ENCODE measurements around the gene PRRT1.

PRRT1 gene

DNA sequence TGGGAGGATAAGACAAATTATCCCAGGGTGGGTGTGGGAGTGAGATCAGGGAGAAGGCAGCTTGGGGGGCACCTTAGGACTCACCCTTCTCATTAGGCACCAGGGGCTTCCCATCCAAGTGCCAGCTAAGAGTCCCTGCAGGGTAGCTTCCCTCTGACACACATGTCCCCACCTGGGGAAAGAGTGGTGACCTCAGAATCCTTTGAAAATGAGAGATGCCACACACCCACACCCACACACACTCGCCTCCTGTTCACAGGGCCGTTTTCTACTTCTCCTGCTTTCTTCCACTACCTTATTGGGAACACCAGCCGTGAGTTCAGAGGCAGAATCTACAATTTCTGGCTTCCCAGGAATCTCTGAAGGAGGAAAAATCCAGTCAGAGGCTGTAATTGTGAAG is 31.3 kb upstream of the PRRT1 start:
- CTCF ChIA-PET: interaction anchor here (1.3 kb wide), 1 partner anchor 13 kb away, joined by 3 read pairs; no protein-coding TSS in a partner anchor
- TF ChIP-seq, protein P1, sequence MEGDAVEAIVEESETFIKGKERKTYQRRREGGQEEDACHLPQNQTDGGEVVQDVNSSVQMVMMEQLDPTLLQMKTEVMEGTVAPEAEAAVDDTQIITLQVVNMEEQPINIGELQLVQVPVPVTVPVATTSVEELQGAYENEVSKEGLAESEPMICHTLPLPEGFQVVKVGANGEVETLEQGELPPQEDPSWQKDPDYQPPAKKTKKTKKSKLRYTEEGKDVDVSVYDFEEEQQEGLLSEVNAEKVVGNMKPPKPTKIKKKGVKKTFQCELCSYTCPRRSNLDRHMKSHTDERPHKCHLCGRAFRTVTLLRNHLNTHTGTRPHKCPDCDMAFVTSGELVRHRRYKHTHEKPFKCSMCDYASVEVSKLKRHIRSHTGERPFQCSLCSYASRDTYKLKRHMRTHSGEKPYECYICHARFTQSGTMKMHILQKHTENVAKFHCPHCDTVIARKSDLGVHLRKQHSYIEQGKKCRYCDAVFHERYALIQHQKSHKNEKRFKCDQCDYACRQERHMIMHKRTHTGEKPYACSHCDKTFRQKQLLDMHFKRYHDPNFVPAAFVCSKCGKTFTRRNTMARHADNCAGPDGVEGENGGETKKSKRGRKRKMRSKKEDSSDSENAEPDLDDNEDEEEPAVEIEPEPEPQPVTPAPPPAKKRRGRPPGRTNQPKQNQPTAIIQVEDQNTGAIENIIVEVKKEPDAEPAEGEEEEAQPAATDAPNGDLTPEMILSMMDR (IDR thresholded peaks at IDR 0.05; ENCODE audit: control extremely low read depth, extremely low read depth, low read depth, missing control alignments): no peak
- no peak for DNase-seq (ENCODE audit: extremely low spot score)
- POLR2A ChIA-PET: interaction anchor here (2.1 kb wide), 1 partner anchor 10 kb away, joined by 9 read pairs; the partner anchor contains the start of gene GPSM3

DNA sequence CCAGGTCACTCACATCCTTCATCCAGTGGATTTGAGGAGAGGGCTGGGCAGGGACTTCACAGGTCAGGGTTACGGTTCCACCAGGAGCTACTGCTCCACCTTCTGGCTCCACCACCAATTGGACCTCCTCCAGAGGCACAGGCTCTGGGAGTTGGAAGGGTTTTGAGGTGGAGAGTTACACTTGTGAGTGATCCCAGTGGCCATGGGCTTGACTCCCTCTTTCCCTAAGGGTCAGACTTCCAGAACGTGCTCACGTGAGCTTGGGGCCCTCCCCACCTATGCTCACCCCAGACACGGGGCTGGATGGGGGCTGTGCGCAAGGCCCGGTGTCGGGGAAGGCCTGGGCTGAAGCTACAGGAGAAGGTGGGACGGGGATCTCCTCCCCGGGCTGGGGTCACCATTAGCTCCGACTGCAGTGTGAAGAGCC is 30.8 kb upstream of the PRRT1 start:
- TF ChIP-seq, protein P1 (IDR thresholded peaks at IDR 0.05; ENCODE audit: control extremely low read depth, extremely low read depth, low read depth, missing control alignments): no peak
- POLR2A ChIA-PET: interaction anchor here (2.1 kb wide), 1 partner anchor 10 kb away, joined by 9 read pairs; the partner anchor contains the start of gene GPSM3
- CTCF ChIA-PET: interaction anchor here (1.3 kb wide), 1 partner anchor 13 kb away, joined by 3 read pairs; no protein-coding TSS in a partner anchor

DNA sequence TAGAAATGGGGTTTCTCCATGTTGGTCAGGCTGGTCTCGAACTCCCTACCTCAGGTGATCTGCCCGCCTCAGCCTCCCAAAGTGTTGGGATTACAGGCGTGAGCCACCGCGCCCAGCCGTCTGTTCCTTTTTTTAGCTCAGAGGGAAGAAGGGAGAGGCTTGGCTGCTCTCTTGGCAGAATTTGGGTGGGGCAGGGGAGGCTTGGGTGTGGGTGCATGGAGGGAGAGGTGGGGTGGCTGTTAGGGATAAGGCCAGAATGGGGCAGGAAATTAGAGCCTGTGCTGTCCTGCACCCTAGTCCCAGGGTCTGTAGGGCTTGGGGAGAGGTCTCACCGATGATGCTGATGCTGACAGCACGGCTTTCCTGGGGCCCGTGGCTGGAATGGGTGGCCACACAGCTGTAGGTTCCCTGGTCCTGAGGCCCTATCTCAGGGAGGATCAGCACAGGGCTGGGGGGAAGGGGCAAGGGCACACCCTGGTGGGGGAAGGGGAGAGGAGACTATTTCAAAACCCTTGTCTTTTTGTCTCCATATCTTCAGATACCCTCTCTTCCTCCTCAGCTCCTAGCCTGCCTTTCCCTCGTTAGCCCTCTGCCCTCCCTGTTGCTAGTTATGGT is 30.3 kb upstream of the PRRT1 start:
- ChIA-PET CTCF (interaction anchor here (1.3 to 1.4 kb wide), 2 partner anchors 14 kb away, joined by 3 read pairs; no protein-coding TSS in a partner anchor), POLR2A (interaction anchor here (0.6 to 2.1 kb wide), 4 partner anchors 11 to 628 kb away, joined by 3 to 9 read pairs (median 8); partner anchors contain the start of gene GPSM3)

More for the DNA sequence above, 30.8 kb upstream of the PRRT1 start:
- no peak for DNase-seq (ENCODE audit: extremely low spot score)

DNA sequence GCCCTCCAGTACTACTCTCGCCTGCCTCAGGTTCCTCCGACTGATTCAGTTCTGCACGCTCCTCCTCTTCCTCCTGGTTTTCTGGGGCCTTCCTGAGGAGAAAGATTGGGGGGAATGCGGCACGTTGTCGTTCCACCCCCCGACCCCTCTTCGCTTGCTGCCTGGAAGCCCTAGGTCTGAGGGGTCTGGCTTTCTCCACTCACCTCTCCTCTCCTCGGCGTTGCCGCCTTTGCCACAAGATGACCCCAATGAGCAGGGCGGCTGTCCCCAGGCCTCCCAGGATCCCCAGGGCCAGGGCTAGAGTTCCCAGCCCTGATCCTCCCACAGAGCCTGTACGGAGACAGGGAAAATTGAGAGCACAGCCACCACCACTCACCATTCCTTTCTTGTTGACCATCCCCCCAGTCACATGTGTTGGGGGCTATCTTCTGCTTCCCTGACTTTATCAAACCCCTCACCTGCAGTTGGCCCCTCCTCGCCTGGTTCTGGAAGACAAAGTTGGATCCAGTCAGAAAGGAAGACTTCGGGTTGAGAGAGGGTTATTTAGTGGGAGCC is 29.5 kb upstream of the PRRT1 start:
- DNase-seq (ENCODE audit: extremely low spot score): no peak
- ChIA-PET POLR2A (interaction anchor here (2.1 kb wide), 1 partner anchor 11 kb away, joined by 9 read pairs; the partner anchor contains the start of gene GPSM3), CTCF (interaction anchor here (1.4 kb wide), 1 partner anchor 14 kb away, joined by 3 read pairs; no protein-coding TSS in a partner anchor)
- TF ChIP-seq, protein P1 (IDR thresholded peaks at IDR 0.05; ENCODE audit: control extremely low read depth, extremely low read depth, low read depth, missing control alignments): no peak

More for the DNA sequence above, 30.3 kb upstream of the PRRT1 start:
- DNase-seq (ENCODE audit: extremely low spot score): no peak
- TF ChIP-seq, protein P1 (IDR thresholded peaks at IDR 0.05; ENCODE audit: control extremely low read depth, extremely low read depth, low read depth, missing control alignments): no peak

DNA sequence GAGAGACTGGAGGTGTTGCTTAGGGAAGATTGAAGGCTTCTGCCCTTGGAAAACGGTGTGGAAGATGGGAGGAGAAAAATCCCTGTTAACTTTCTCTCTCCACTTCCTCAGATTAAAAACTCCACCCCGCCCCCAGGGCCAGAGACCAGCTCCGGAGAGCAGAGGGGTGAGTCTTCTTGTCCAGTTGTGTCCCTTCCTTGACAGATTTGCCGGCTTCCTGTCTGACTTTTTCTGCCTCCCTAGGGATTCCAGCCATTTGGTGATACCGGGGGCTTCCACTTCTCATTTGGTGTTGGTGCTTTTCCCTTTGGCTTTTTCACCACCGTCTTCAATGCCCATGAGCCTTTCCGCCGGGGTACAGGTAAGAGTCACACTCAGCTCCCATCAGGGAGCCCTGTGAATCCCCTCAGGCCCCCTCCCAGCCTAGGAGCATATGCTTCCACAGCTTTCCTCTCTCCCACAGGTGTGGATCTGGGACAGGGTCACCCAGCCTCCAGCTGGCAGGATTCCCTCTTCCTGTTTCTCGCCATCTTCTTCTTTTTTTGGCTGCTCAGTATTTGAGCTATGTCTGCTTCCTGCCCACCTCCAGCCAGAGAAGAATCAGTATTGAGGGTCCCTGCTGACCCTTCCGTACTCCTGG is 28.1 kb upstream of the PRRT1 start:
- no peak for DNase-seq (ENCODE audit: extremely low spot score)
- ChIA-PET POLR2A (no interaction called here), CTCF (interaction anchor here (1.7 to 1.8 kb wide), 2 partner anchors 10 to 15 kb away, joined by 3 to 9 read pairs; partner anchors contain the start of gene PBX2)
- TF ChIP-seq, protein P1 (IDR thresholded peaks at IDR 0.05; ENCODE audit: control extremely low read depth, extremely low read depth, low read depth, missing control alignments): no peak

Data from GM10248 (cell line).